ENCODE data around the gene ACSF2. TPM values are rescaled to one million over a fixed set of nuclear protein-coding genes. Genes with fewer than 3 reads are reported as not detected.

The ACSF2 gene
- total RNA-seq, 3 donors from 2014 or later (not counting 1 experiment from before 2014, with no cell fraction given): 24.2 to 40.6 (median 25.8) TPM

GRCh38 chr17:50394711-50395110 is 31.3 kb upstream of the ACSF2 start:
- H3K36me3 ChIP-seq (ENCODE audit: control insufficient read depth, insufficient read depth, low read length): peaks cover 48% of the 10 kb centered on the region
- WGBS (ENCODE audit: insufficient coverage): 47% methylated on average over 3 of the region's 3 CpGs
- DNase-seq (no peak), ATAC-seq (no peak)
- TF ChIP-seq, protein P1, sequence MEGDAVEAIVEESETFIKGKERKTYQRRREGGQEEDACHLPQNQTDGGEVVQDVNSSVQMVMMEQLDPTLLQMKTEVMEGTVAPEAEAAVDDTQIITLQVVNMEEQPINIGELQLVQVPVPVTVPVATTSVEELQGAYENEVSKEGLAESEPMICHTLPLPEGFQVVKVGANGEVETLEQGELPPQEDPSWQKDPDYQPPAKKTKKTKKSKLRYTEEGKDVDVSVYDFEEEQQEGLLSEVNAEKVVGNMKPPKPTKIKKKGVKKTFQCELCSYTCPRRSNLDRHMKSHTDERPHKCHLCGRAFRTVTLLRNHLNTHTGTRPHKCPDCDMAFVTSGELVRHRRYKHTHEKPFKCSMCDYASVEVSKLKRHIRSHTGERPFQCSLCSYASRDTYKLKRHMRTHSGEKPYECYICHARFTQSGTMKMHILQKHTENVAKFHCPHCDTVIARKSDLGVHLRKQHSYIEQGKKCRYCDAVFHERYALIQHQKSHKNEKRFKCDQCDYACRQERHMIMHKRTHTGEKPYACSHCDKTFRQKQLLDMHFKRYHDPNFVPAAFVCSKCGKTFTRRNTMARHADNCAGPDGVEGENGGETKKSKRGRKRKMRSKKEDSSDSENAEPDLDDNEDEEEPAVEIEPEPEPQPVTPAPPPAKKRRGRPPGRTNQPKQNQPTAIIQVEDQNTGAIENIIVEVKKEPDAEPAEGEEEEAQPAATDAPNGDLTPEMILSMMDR (IDR thresholded peaks at IDR 0.05): no peak
- H3K27ac Mint-ChIP-seq: peak overlapping the region; percentile 64 to 79
- peak overlapping the region; percentile 67 for H3K4me3 Mint-ChIP-seq
- intact Hi-C loops (cut with micrococcal nuclease): loop anchor here (5.0 kb wide), 1 partner anchor 32 kb away; no protein-coding TSS in a partner anchor
- no peaks in the 10 kb centered on the region for H3K27me3 Mint-ChIP-seq (ENCODE audit: low read depth in 2 of 2)
- H3K4me1 ChIP-seq (ENCODE audit: control insufficient read depth, insufficient read depth, low read length): peaks cover 22% of the 10 kb centered on the region
- no peak overlapping the region for H3K27ac ChIP-seq (ENCODE audit: low read length)
- peaks cover 16% of the 10 kb centered on the region for H3K36me3 Mint-ChIP-seq
- no peaks in the 10 kb centered on the region for H3K9me3 Mint-ChIP-seq
- peaks cover 29 to 42% of the 10 kb centered on the region in 2 donors for H3K4me1 Mint-ChIP-seq
- H3K27me3 ChIP-seq (ENCODE audit: control insufficient read depth, insufficient read depth, low read length): no peaks in the 10 kb centered on the region
- no peaks in the 10 kb centered on the region for H3K9me3 ChIP-seq (ENCODE audit: control insufficient read depth, insufficient read depth, low read length)
- no peak overlapping the region for H3K4me3 ChIP-seq (ENCODE audit: low read length)

GRCh38 chr17:50396261-50397110 is 29.5 kb upstream of the ACSF2 start:
- peak; percentile 27 to 54 for DNase-seq
- peaks cover 29 to 42% of the 10 kb centered on the region in 2 donors for H3K4me1 Mint-ChIP-seq
- WGBS (ENCODE audit: insufficient coverage): 23% methylated on average over 29 of the region's 30 CpGs

GRCh38 chr17:50397111-50397918 is 28.7 kb upstream of the ACSF2 start, which contains the start of gene LRRC59:
Gene LRRC59 (minus strand): TSS chr17:50397523. CDS start chr17:50397317, 206 bp downstream.
- Mint-ChIP-seq H3K9me3 (no peaks in the 10 kb centered on the region), H3K36me3 (peaks cover 16% of the 10 kb centered on the region), H3K4me3 (peak within 1 kb of the TSS; percentile 92), H3K27me3 (ENCODE audit: low read depth in 2 of 2) (no peaks in the 10 kb centered on the region), H3K27ac (peak within 1 kb of the TSS; percentile 59 to 79), H3K4me1 (peaks cover 29 to 42% of the 10 kb centered on the region in 2 donors)
- Histone ChIP-seq H3K27me3 (ENCODE audit: control insufficient read depth, insufficient read depth, low read length) (no peaks in the 10 kb centered on the region), H3K4me3 (ENCODE audit: low read length) (peak within 1 kb of the TSS; percentile 67), H3K4me1 (ENCODE audit: control insufficient read depth, insufficient read depth, low read length) (peaks cover 22% of the 10 kb centered on the region), H3K36me3 (ENCODE audit: control insufficient read depth, insufficient read depth, low read length) (peaks cover 23% of the 10 kb centered on the region), H3K9me3 (ENCODE audit: control insufficient read depth, insufficient read depth, low read length) (no peaks in the 10 kb centered on the region), H3K27ac (ENCODE audit: low read length) (peak within 1 kb of the TSS; percentile 64)
- under 1% methylated on average over 70 of the region's 70 CpGs for WGBS (ENCODE audit: insufficient coverage)
- TF ChIP-seq, protein P1 (IDR thresholded peaks at IDR 0.05): peak; percentile 93
- intact Hi-C loops (cut with micrococcal nuclease): loop anchor here (5.0 kb wide), 1 partner anchor 35 kb away; no protein-coding TSS in a partner anchor
- ATAC-seq (peak; percentile 98 to 100 (median 99)), DNase-seq (peak; percentile 96)

More at GRCh38 chr17:50396261-50397110, 29.5 kb upstream of the ACSF2 start:
- Mint-ChIP-seq H3K9me3 (no peaks in the 10 kb centered on the region), H3K4me3 (peak overlapping the region; percentile 92), H3K36me3 (peaks cover 16% of the 10 kb centered on the region), H3K27me3 (ENCODE audit: low read depth in 2 of 2) (no peaks in the 10 kb centered on the region), H3K27ac (peak overlapping the region; percentile 59 to 79)
- peaks cover 22% of the 10 kb centered on the region for H3K4me1 ChIP-seq (ENCODE audit: control insufficient read depth, insufficient read depth, low read length)
- intact Hi-C loops (cut with micrococcal nuclease): loop anchor here (5.0 kb wide), 1 partner anchor 34 kb away; no protein-coding TSS in a partner anchor
- no peaks in the 10 kb centered on the region for H3K27me3 ChIP-seq (ENCODE audit: control insufficient read depth, insufficient read depth, low read length)
- peak overlapping the region; percentile 64 for H3K27ac ChIP-seq (ENCODE audit: low read length)
- H3K9me3 ChIP-seq (ENCODE audit: control insufficient read depth, insufficient read depth, low read length): no peaks in the 10 kb centered on the region
- TF ChIP-seq, protein P1 (IDR thresholded peaks at IDR 0.05): no peak
- H3K4me3 ChIP-seq (ENCODE audit: low read length): peak overlapping the region; percentile 67
- peak; percentile 5 to 23 (median 22) for ATAC-seq
- H3K36me3 ChIP-seq (ENCODE audit: control insufficient read depth, insufficient read depth, low read length): peaks cover 32% of the 10 kb centered on the region

All from natural killer cell (primary cell).